Omental fat pad (tissue), 4 donors: ENCODE data around the gene SUSD2. TPM values are rescaled to one million over a fixed set of nuclear protein-coding genes. Genes with fewer than 3 reads are reported as not detected.

ENCODE experiments used
- ATAC-seq: fragments of 150-250 bp; one replicate; pipeline ENCODE4 v1.9.1; 2016; ENCODE audit warnings: mild to moderate bottlenecking, moderate library complexity; ENCODE audit not compliant: low FRiP score
- DNase-seq: peaks from one replicate; pipeline ENCODE4 v3.0.0-alpha.2; 2019; ENCODE audit warnings: low spot score
- CTCF ChIP-seq, 3 donors: fragments of 450-650 bp; IDR thresholded peaks; one replicate each; pipeline ENCODE4 v1.5.1; 2016 to 2017; ENCODE audit warnings: antibody characterized with exemption in 3 of 3, mild to moderate bottlenecking in 3 of 3, moderate library complexity in 2 of 3
- total RNA-seq, 4 donors: library from RNA; depleted of rRNA; stranded (reverse); fragments of >200 nt; gene quantifications; one replicate each; pipeline ENCODE4 v1.1.0, GENCODE V29; 2016

The SUSD2 gene
- total RNA-seq, 4 donors from 2014 or later = 2.3 to 8.0 (median 4.7) TPM

- DNase-seq (no peak), ATAC-seq (no peak)
- no peak for TF ChIP-seq CTCF (IDR thresholded peaks at IDR 0.05)
Observed at GRCh38 chr22:24153959-24154358, 27.3 kb upstream of the SUSD2 start.

GRCh38 chr22:24154826-24155225 lies 26.5 kb upstream of the SUSD2 start:
- no peak for ATAC-seq
- TF ChIP-seq CTCF (IDR thresholded peaks at IDR 0.05) = no peak

DNA sequence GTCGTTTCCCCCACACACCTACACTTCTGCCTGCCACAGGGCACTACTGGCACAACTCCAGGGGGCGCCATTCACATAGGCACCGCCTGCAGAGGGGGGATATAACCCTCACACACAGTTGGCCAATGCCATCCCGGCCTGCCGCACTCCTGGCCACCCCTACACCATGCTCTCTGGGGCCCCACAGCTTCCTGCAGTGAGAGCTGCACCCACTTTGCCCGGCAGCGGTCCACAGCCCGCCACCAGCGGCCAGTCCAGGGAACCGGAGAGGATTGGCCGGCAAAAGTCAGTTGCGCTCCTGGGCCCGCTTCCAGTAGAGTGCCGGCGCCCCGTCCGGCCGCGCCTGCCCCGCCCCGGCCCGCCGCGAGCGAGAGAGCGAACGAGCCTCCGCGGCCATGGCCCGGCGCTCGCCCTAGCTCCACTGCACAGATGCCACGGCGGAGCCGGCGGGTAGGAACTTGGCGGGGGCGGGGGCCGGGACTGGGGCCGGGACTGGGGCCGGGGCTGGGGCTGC lies 25.6 kb upstream of the SUSD2 start:
- TF ChIP-seq CTCF (IDR thresholded peaks at IDR 0.05) = peak in 1 of 3 donors; percentile 22
- peak; percentile 71 for ATAC-seq
- DNase-seq = peak; percentile 32

More at GRCh38 chr22:24154826-24155225, 26.5 kb upstream of the SUSD2 start:
- no peak for DNase-seq

DNA sequence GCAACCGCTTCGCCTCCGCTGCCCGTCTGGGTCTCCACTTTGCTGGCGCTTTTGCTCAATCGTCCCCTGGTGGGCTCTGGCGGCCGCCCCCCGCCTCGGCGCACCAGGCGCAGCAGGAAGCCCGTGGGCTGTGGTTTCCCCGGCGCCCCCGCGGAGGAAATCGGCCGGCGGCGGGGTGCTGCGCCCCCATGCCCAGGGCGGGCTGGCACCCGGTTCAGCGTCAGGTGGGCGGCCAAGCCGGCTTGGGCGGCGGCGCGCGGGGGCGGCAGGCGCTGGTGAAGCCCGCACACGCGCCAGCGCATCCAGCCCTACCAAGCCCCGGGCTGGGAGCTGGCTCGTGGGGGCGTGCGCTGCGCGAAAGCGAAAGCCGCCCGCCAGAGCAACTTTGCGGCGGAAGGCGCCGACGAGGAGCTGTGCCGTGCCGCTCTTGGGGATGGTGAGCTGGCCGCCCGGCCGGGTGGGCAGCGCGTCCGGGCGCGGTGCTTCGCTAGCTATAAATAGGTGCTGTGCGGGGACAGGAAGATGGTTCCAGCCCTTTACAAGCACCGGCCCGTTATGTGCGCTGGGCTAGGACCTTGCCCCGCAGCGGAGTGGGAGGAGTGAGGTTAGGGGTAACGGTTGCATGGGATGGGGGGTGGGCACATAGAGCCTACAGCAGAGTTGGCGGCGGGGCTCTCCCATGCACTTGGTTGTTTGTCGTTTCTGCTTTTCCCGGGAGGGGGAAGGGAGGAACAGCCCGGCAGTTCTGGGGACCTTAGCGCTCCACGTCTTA lies 25.0 kb upstream of the SUSD2 start:
- ATAC-seq (peak; percentile 71), DNase-seq (no peak)
- TF ChIP-seq CTCF (IDR thresholded peaks at IDR 0.05) = no peak

- peak in 1 of 3 donors; percentile 41 for TF ChIP-seq CTCF (IDR thresholded peaks at IDR 0.05)
- peak; percentile 70 for ATAC-seq
- DNase-seq = peak; percentile 58
Observed at GRCh38 chr22:24156913-24157821, 24.1 kb upstream of the SUSD2 start.

DNA sequence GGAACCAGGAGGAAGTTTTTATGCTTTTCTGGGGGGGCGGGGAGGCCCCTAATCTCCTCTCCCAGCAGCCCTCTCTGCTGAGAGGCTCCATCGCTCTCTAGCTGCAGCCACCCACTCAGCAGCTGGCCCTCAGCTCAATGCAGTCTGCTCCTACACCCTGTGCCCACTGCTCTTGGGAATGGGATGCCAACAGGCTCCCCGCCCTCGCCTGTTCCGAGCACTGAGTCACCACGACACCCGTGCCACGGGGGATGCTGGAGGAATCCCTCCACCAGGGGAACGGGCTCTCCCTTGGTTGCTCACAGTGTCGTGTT lies 23.5 kb upstream of the SUSD2 start:
- TF ChIP-seq CTCF (IDR thresholded peaks at IDR 0.05) = no peak
- DNase-seq (no peak), ATAC-seq (no peak)
